Measurements from ENCODE around the gene PPP4R2. TPM values are rescaled to one million over a fixed set of nuclear protein-coding genes. Genes with fewer than 3 reads are reported as not detected.

PPP4R2 gene
- total and polyA plus RNA-seq, 9 of the 15 experiments (the other 6 are each of a cell fraction or from before 2014, with no cell fraction given) = 11.0 to 49.6 (median 31.6) TPM

- Histone ChIP-seq H3K27me3 (ENCODE audit: control insufficient read depth in 2 of 2, insufficient read depth in 2 of 2, low read length in 2 of 2) (no peaks in the 10 kb centered on the region), H4K20me1 (replicated peaks; ENCODE audit: control insufficient read depth, insufficient read depth, low read length) (no peaks in the 10 kb centered on the region), H3K79me2 (ENCODE audit: control insufficient read depth, insufficient read depth, low read length) (no peaks in the 10 kb centered on the region), H3K9me1 (ENCODE audit: control insufficient read depth, insufficient read depth, low read length) (no peaks in the 10 kb centered on the region), H2AFZ (ENCODE audit: low read depth, low read length) (no peak overlapping the region), H3K9ac (ENCODE audit: insufficient read depth in 1 of 2, low read depth in 2 of 2, low read length in 2 of 2) (no peak overlapping the region; a peak in 1 of 4 replicates), H3K4me3 (no peak overlapping the region), H3K4me2 (ENCODE audit: insufficient read depth, low read length) (no peak overlapping the region), H3K36me3 (ENCODE audit: control insufficient read depth, insufficient read depth, low read length) (no peaks in the 10 kb centered on the region), H3K9me3 (replicated peaks; ENCODE audit: control insufficient read depth, insufficient read depth, low read depth, low read length) (no peaks in the 10 kb centered on the region), H3K4me1 (replicated peaks in 1 of 2; ENCODE audit: control insufficient read depth in 2 of 2, insufficient read depth in 2 of 2, low read length in 2 of 2) (peaks cover 5 to 7% of the 10 kb centered on the region in 2 experiments; a peak in 3 of 5 replicates), H3K27ac (ENCODE audit: extremely low read depth, low read depth, low read length) (no peak overlapping the region)
- no TSS peak for BruUV-seq (replicated peaks)
- CTCF ChIA-PET (ENCODE audit: low intra/inter-chr PET ratio) = no interaction called here
- in situ Hi-C loops (cut with MboI) = no loop called here
- no peak for FAIRE-seq
- DNase-seq (ENCODE audit: extremely low read depth in 1 of 4, low spot score in 3 of 4) = no peak
- intact Hi-C loops (cut with micrococcal nuclease) = no loop called here
- 50% methylated on average over 1 of the region's 4 CpGs for WGBS (ENCODE audit: insufficient coverage, low coverage, missing lambda C conversion rate)
- TF ChIP-seq ARID3B (CRISPR knock-in tag; IDR thresholded peaks at IDR 0.05; ENCODE audit: borderline replicate concordance) (no peak), PML (IDR thresholded peaks at IDR 0.05; ENCODE audit: low read length) (no peak), TAF15 (IDR thresholded peaks at IDR 0.05; ENCODE audit: low read depth, low read length) (no peak), BRD4 (IDR thresholded peaks at IDR 0.05) (no peak), PRMT5 (CRISPR knock-in tag; IDR thresholded peaks at IDR 0.05) (no peak), TBP (optimal IDR thresholded peaks at IDR 0.05; ENCODE audit: low read depth, low read length) (no peak), ZBED1 (IDR thresholded peaks at IDR 0.05) (no peak)
- ATAC-seq = no peak
- POLR2A ChIA-PET = no interaction called here
Observed at GRCh38 chr3:72949016-72949415, 47.6 kb upstream of the PPP4R2 start.
